SIG-M5 (cell line): ENCODE data around the gene AZIN2.
"Not testable (repeated sequence)": the region's sequence is repeated elsewhere in the genome, so short reads cannot be mapped to it uniquely, and the experiment has no call there.

Experiments
- DNase-seq: peaks from one replicate; lab custom pipeline; 2025; lab: John Stamatoyannopoulos, UW

Gene AZIN2

GRCh38 chr1:33080885-33081553 lies at the start of gene AZIN2:
Gene AZIN2, plus strand, starts transcription at chr1:33081153. Its CDS starts 1,097 bp downstream, at chr1:33082250.
- no peak for DNase-seq

- no peak for DNase-seq
Observed at GRCh38 chr1:33031506-33031905, 49.4 kb upstream of the AZIN2 start.

DNA sequence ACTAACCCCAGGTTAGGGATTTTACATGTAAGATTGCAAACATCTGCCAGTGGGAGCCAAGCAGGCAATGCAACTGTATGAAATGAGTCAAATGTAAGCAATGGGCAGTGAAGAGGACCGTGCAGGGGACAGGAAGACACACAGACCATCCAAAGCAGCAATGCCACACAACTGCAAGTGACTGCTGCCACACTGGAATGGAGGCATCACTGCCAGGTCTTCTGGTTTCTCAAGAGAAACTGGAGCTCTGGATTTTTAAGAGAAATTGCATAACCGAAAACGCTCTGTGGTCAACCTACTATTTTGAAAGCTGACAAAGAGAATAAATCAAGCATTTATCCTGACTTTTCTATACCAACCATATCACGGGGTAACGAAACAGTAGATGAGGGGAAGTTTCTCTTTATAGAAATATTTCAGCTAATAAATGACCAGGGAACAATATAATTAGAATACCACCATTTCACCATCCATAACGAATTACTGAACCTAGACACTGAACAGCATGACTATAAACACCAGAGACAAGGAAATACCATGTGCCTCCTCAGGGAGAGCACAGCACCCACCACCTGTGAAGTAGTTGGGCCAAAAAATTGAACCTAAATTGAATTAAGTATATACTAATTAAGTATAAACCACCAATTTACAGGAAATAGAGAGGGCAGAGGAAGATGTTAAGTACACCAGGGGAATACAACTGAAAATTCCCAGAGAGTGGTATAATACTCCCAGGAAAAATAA lies 48.7 kb upstream of the AZIN2 start:
- peak; percentile 77 for DNase-seq

GRCh38 chr1:33036051-33036525 lies 44.9 kb upstream of the AZIN2 start:
- DNase-seq: no peak

DNA sequence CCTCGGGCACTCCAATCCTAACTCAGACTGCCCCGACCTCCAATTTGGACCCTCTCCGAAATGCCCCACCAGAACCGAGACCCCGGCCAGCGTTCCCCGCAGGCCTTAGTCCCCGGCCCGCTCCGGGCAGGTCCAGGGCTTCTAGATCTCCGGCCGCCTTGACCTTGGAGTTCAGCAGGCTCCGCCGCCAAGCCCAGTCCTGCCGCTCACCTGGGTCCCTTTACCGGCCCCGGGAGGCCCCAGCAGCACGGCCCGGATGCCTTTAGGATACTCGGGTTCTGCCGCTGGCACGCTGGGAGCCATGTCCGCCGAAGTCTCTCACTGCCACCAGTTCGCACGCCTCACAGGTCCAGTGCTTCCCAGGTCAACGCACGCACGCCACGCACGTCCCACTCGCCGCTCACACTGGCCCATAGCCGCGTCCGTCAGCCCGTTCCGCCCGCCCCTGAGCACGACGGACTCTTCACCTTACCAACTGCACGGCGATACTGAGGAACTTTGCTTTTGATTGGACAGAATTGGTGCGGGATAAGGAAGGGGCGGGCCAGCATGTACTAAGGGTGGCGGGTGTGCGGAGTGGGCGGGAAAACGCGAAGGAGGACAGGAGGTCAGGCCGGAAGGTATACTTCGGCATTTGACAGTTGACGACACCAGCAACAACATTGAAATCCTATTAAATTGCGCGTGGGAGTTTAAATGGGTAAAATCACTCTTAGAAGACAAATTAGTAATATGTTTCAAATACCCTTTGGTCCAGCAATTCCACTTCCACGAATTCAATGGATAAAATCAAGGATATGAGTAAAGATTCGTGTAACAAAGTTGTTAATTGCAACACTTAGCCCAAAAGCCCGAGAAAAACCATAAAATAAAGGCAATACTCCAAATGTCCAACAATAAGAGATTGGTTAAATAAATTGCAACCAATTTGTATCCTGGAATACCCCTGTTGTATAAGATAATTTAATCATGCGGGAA lies 44.1 kb upstream of the AZIN2 start, which contains the start of gene AK2:
Gene AK2 (minus strand): TSS at position 358 of the 978 bp plus-strand sequence. CDS start 55 bp downstream, at position 303.
- peak; percentile 96 for DNase-seq

- DNase-seq: no peak
Observed at GRCh38 chr1:33039840-33040239, 41.1 kb upstream of the AZIN2 start.

DNA sequence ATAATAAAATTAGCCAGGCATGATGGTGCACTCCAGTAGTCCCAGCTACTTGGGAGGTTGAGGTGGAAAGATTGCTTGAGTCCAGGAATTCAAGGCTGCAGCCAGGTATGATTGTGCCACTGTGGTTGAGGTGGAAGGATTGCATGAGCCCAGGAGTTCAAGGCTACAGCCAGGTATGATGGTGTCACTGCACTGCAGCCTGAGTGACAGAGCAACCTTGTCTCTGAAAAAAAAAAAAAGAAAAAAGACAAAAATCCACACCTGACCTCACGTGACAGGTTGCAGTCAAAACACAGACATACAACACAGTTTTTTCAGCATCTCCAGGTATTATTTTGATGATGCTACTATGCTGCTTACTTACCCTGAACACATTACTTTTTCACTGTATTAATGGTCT lies 39.9 kb upstream of the AZIN2 start:
- DNase-seq: no peak

GRCh38 chr1:33042831-33043230 lies 38.1 kb upstream of the AZIN2 start:
- no peak for DNase-seq

DNA sequence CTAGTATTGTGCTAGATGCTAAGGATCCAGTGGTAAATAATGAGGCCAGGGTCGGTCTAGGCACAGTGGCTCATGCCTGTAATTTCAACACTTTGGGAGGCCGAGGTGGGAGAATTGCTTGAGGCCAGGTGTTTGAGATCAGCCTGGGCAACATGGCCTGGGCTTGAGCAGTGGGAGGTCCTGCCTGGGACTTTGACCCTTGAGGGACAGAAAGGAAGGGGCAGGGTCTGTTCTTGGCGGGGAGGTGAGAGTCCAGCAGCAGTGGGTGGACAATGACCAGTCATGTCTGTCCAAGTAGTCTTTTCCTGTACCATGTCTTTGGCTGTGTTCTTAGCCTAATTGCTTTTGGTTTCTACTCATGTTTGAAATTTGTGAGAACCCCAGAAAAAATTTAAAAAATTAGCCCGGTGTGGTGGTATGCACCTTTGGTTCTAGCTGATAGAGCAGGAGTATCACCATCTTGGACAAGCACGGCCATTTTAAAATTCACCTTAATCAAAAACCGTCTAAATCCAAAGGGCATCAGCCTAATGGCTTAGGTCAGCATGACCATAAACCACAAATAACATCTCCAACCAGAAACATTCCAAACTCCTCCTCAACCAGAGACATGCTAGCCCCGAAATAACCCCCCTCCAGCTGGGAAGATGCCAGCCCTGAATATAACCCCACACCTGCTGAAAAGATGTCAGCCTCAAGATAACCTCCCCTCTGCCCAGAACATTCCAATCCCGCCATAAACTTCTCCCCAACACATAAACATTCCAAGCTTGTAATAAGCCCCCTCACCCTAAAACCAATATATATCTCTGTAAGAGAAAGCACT lies 37.5 kb upstream of the AZIN2 start:
- DNase-seq: no peak

DNA sequence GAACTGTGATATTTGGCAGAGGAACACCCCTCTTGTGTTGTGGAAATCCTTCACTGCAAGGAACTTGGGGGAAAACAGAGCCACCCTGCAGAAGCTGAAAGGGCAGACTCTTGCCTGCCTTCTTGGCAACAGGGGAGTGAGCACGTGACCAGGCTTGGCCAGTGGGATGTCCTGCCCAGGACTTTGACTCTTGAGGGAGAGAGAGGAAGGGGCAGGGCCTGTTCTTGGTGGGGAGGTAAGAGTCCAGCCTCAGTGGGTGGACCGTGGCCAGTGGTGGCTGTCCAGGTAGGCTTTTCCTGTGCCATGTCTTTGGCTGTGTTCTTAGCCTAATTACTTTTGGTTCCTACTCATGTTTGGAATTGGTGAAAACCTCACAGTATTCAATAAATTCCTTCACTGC lies 35.7 kb upstream of the AZIN2 start:
- DNase-seq: no peak

DNA sequence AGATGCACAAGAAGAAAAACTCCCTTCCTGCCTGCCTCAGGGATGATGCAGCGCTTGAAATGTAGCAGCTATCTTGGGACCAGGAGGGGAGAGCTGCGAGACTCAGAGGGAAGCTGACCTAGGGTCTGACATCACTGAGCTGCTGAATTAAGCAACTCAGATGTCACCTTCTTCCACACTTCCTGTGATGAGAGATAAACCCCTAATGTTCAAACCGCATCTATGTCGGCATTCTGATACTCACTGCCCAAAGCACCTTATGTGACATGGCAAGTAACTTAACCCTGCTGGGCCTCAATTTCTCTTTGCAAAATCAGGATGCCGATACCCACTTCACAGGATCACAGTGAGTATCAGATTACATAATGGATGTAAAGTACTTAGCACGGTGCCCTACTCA lies 35.1 kb upstream of the AZIN2 start:
- peak; percentile 58 for DNase-seq

GRCh38 chr1:33046234-33046633 lies 34.7 kb upstream of the AZIN2 start:
- not testable (repeated sequence) for DNase-seq

GRCh38 chr1:33047290-33047689 lies 33.7 kb upstream of the AZIN2 start:
- DNase-seq: no peak

- no peak for DNase-seq
Observed at GRCh38 chr1:33047839-33048305, 33.1 kb upstream of the AZIN2 start.

- no peak for DNase-seq
Observed at GRCh38 chr1:33048426-33048825, 32.5 kb upstream of the AZIN2 start.

GRCh38 chr1:33049371-33049770 lies 31.6 kb upstream of the AZIN2 start:
- no peak for DNase-seq

GRCh38 chr1:33050221-33051076 lies 30.5 kb upstream of the AZIN2 start:
- no peak for DNase-seq

- DNase-seq: no peak
Observed at GRCh38 chr1:33055210-33056008, 25.5 kb upstream of the AZIN2 start.

GRCh38 chr1:33056426-33056825 lies 24.5 kb upstream of the AZIN2 start:
- no peak for DNase-seq
